ENCODE data around the gene PRICKLE4. TPM values are rescaled to one million over a fixed set of nuclear protein-coding genes. Genes with fewer than 3 reads are reported as not detected.

The PRICKLE4 gene
- total and polyA plus RNA-seq, 2 of the 8 experiments (the other 6 are each of a cell fraction or from before 2014, with no cell fraction given), result 0.32 to 1.4 TPM

- Histone ChIP-seq H2BK12ac (ENCODE audit: low read depth, low read length) (no peak overlapping the region), H3K4me3 (ENCODE audit: extremely low read depth in 1 of 4, insufficient read depth in 2 of 4, low read depth in 3 of 4, low read length in 4 of 4) (no peak overlapping the region), H3K36me3 (ENCODE audit: control insufficient read depth in 2 of 4, insufficient read depth in 4 of 4, low read length in 3 of 4) (no peaks in the 10 kb centered on the region), H3K23me2 (ENCODE audit: low read depth, low read length) (peaks cover 2% of the 10 kb centered on the region; the same call in 1 of the 2 replicates), H3K9ac (replicated peaks in 1 of 4; ENCODE audit: extremely low read depth in 1 of 4, low read depth in 3 of 4, low read length in 3 of 4) (no peak overlapping the region), H3K27ac (ENCODE audit: low read depth, low read length) (no peak overlapping the region), H4K91ac (replicated peaks; ENCODE audit: insufficient read length, low read length) (no peak overlapping the region), H2BK120ac (replicated peaks; ENCODE audit: low read depth, low read length) (no peak overlapping the region), H3K4me2 (ENCODE audit: insufficient read depth in 1 of 2, low read depth in 2 of 2, low read length in 2 of 2) (no peak overlapping the region), H3K9me3 (ENCODE audit: insufficient read depth in 2 of 2, low read depth in 1 of 2, low read length in 1 of 2) (no peaks in the 10 kb centered on the region), H3K4ac (replicated peaks; ENCODE audit: insufficient read length, low read depth, low read length) (no peak overlapping the region), H4K8ac (ENCODE audit: extremely low read depth, insufficient read depth, low read length) (no peak overlapping the region), H4K20me1 (replicated peaks in 1 of 2; ENCODE audit: control insufficient read depth in 1 of 2, insufficient read depth in 2 of 2, low read length in 2 of 2) (no peaks in the 10 kb centered on the region), H3K14ac (ENCODE audit: insufficient read length) (no peak overlapping the region), H2BK5ac (ENCODE audit: low read depth, low read length) (no peak overlapping the region), H3K23ac (ENCODE audit: insufficient read length) (no peak overlapping the region), H3K18ac (ENCODE audit: extremely low read depth, low read length) (no peak overlapping the region), H3K27me3 (replicated peaks in 1 of 4; ENCODE audit: control insufficient read depth in 3 of 4, extremely low read depth in 1 of 4, insufficient read depth in 3 of 4, low read length in 3 of 4) (peaks cover 0 to 4% (median 3%) of the 10 kb centered on the region in 4 experiments; a peak in 2 of 7 replicates), H3K79me1 (ENCODE audit: low read depth, low read length) (no peaks in the 10 kb centered on the region), H3K79me2 (ENCODE audit: control insufficient read depth in 1 of 2, insufficient read depth in 2 of 2, low read length in 2 of 2) (no peaks in the 10 kb centered on the region), H2AK5ac (ENCODE audit: low read depth, low read length) (no peak overlapping the region), H3K4me1 (replicated peaks in 1 of 4; ENCODE audit: control insufficient read depth in 3 of 4, insufficient read depth in 4 of 4, low read length in 3 of 4) (peaks cover 0 to 5% (median 4%) of the 10 kb centered on the region in 4 experiments; a peak in 5 of 7 replicates), H2AFZ (ENCODE audit: low read length) (no peak overlapping the region), H4K5ac (ENCODE audit: insufficient read length, low read depth, low read length) (no peak overlapping the region), H3K56ac (replicated peaks; ENCODE audit: insufficient read length, low read depth, low read length) (no peak overlapping the region), H2BK20ac (ENCODE audit: low read length) (no peak overlapping the region), H2BK15ac (ENCODE audit: low read length) (no peak overlapping the region)
- FAIRE-seq (no peak), DNase-seq (ENCODE audit: low read depth in 1 of 2, low spot score in 2 of 2) (no peak)
- CTCF ChIA-PET (ENCODE audit: partially characterized antibody), result interaction anchor here (0.9 to 4.3 kb wide), 5 partner anchors 11 to 45 kb away, joined by 3 to 21 read pairs (median 6); no protein-coding TSS in a partner anchor
- 89% methylated on average over 4 of the region's 4 CpGs; no CpG with 5 or more reads in 1 of the 2 experiments for WGBS, 2 experiments (ENCODE audit: extremely low coverage in 1 of 2, insufficient coverage in 1 of 2, insufficient read length in 1 of 2, insufficient replicate concordance in 2 of 2, low coverage in 1 of 2, low lambda C conversion rate in 2 of 2, missing lambda C conversion rate in 1 of 2)
- POLR2A ChIA-PET (ENCODE audit: partially characterized antibody), result interaction anchor here (0.8 kb wide), 1 partner anchor 10 kb away, joined by 3 read pairs; no protein-coding TSS in a partner anchor
- TF ChIP-seq GTF2F1 (IDR thresholded peaks at IDR 0.05; ENCODE audit: borderline replicate concordance, low read depth, low read length) (no peak), POLR2AphosphoS5 (IDR thresholded peaks at IDR 0.05; ENCODE audit: low read depth, low read length) (no peak), CBX8 (IDR thresholded peaks at IDR 0.05; ENCODE audit: borderline replicate concordance, low read depth, low read length) (no peak), CEBPB (IDR thresholded peaks at IDR 0.05; ENCODE audit: low read depth, low read length) (no peak), RXRA (IDR thresholded peaks at IDR 0.05; ENCODE audit: insufficient read depth, low read depth, low read length) (no peak), CHD1 (IDR thresholded peaks at IDR 0.05; ENCODE audit: low read depth, low read length) (no peak), RFX5 (IDR thresholded peaks at IDR 0.05; ENCODE audit: borderline replicate concordance, low read depth, low read length) (no peak), YY1 (IDR thresholded peaks at IDR 0.05; ENCODE audit: low read depth, low read length) (no peak), NRF1 (IDR thresholded peaks at IDR 0.05; ENCODE audit: low read depth, low read length) (no peak), CTBP2 (IDR thresholded peaks at IDR 0.05; ENCODE audit: borderline replicate concordance, insufficient read depth, insufficient read length, low read length) (no peak), JUND (IDR thresholded peaks at IDR 0.05; ENCODE audit: low read length) (no peak), EZH2 (IDR thresholded peaks at IDR 0.05; ENCODE audit: low read depth, low read length, severe bottlenecking) (no peak), BCL11A (IDR thresholded peaks at IDR 0.05; ENCODE audit: low read depth in 2 of 2, low read length in 2 of 2) (no peak)
- TF ChIP-seq, protein P1, sequence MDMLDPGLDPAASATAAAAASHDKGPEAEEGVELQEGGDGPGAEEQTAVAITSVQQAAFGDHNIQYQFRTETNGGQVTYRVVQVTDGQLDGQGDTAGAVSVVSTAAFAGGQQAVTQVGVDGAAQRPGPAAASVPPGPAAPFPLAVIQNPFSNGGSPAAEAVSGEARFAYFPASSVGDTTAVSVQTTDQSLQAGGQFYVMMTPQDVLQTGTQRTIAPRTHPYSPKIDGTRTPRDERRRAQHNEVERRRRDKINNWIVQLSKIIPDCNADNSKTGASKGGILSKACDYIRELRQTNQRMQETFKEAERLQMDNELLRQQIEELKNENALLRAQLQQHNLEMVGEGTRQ (IDR thresholded peaks at IDR 0.05; ENCODE audit: low read length), result no peak
Observed at GRCh38 chr6:41739041-41739440, 41.5 kb upstream of the PRICKLE4 start.
